ENCODE measurements around the gene TERT.
A peak's percentile ranks its signal among the peaks of the same experiment; 100 is the strongest.

Gene TERT

DNA sequence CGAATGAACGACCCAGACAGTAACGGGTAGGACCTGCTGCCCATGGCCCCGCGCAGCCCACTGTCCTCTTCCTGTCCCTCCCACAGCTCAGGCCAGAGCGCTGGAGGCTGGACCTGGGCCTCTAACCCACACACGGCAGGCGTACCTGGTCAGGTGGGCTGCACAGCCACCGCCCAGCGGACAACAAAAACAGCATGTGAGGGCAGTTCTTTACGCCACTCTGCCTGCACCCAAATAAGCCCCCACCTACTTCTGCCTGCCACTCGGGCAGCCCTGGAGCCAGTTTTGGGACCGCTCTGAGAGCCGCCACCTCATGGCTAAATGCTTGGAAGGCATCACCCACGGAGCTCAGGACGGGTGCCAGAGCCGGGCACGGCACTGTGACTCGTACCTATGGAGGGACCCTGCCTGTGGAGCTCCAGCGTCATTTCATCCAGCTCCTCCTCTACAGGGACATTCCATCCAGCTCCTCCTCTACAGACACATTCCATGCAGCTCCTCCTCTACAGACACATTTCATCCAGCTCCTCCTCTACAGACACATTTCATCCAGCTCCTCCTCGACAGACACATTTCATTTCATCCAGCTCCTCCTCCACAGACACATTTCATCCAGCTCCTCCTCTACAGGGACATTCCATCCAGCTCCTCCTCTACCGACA lies 31.1 kb upstream of the TERT start:
- no peaks in the 10 kb centered on the region for H3K4me1 Mint-ChIP-seq
- H3K27me3 Mint-ChIP-seq, result no peaks in the 10 kb centered on the region
- H3K36me3 Mint-ChIP-seq (ENCODE audit: low read depth), result peaks cover 19% of the 10 kb centered on the region
- no peaks in the 10 kb centered on the region for H3K9me3 Mint-ChIP-seq
- no peak overlapping the region for H3K27ac Mint-ChIP-seq
- no peak overlapping the region for H3K4me3 Mint-ChIP-seq
- ATAC-seq, result no peak
- no peak for DNase-seq

GRCh38 chr5:1325191-1325741 lies 30.4 kb upstream of the TERT start:
- Mint-ChIP-seq H3K9me3 (no peaks in the 10 kb centered on the region), H3K27me3 (no peaks in the 10 kb centered on the region), H3K27ac (no peak overlapping the region), H3K4me1 (no peaks in the 10 kb centered on the region), H3K4me3 (no peak overlapping the region), H3K36me3 (ENCODE audit: low read depth) (peaks cover 18% of the 10 kb centered on the region)
- no peak for DNase-seq
- ATAC-seq, result peak; percentile 24

DNA sequence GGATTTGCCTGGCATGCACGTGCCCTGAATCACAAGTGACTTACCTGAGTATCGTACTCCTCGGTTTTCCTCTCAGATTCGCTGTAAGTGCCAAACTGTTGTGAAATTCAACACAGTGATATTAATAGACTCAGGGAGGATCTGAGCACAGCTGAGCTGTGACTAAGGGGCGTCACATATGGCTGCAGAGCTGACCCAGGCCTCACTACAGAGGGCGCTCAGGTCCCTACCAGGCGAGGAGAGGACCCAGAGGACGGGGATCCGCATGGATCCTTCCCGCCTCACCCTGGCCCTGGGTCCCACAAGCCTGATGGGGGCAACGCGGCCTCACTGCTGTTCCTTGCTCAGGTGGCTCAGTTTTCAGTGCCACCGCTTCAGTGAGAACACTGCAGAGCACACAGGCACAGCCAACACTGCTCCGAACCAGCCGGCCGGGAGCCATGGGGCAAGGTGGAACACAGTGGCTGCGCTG lies 29.9 kb upstream of the TERT start:
- ATAC-seq (no peak), DNase-seq (no peak)
- Mint-ChIP-seq H3K4me1 (no peaks in the 10 kb centered on the region), H3K4me3 (no peak overlapping the region), H3K27me3 (no peaks in the 10 kb centered on the region), H3K36me3 (ENCODE audit: low read depth) (peaks cover 21% of the 10 kb centered on the region), H3K9me3 (no peaks in the 10 kb centered on the region), H3K27ac (no peak overlapping the region)

GRCh38 chr5:1324301-1324700 lies 29.4 kb upstream of the TERT start:
- ATAC-seq (no peak), DNase-seq (no peak)
- Mint-ChIP-seq H3K27me3 (no peaks in the 10 kb centered on the region), H3K27ac (no peak overlapping the region), H3K4me3 (no peak overlapping the region), H3K4me1 (no peaks in the 10 kb centered on the region), H3K9me3 (no peaks in the 10 kb centered on the region), H3K36me3 (ENCODE audit: low read depth) (peaks cover 21% of the 10 kb centered on the region)

- DNase-seq (no peak), ATAC-seq (no peak)
- H3K9me3 Mint-ChIP-seq, result no peaks in the 10 kb centered on the region
- H3K27me3 Mint-ChIP-seq, result no peaks in the 10 kb centered on the region
- H3K4me1 Mint-ChIP-seq, result no peaks in the 10 kb centered on the region
- peaks cover 21% of the 10 kb centered on the region for H3K36me3 Mint-ChIP-seq (ENCODE audit: low read depth)
- no peak overlapping the region for H3K4me3 Mint-ChIP-seq
- H3K27ac Mint-ChIP-seq, result no peak overlapping the region
Measured at GRCh38 chr5:1323803-1324173, 28.9 kb upstream of the TERT start.

- Mint-ChIP-seq H3K36me3 (ENCODE audit: low read depth) (peaks cover 26% of the 10 kb centered on the region), H3K4me3 (no peak overlapping the region), H3K4me1 (no peaks in the 10 kb centered on the region), H3K27ac (no peak overlapping the region), H3K27me3 (no peaks in the 10 kb centered on the region), H3K9me3 (no peaks in the 10 kb centered on the region)
- ATAC-seq (no peak), DNase-seq (no peak)
Measured at GRCh38 chr5:1322955-1323802, 28.3 kb upstream of the TERT start.

- no peak overlapping the region for H3K27ac Mint-ChIP-seq
- no peaks in the 10 kb centered on the region for H3K27me3 Mint-ChIP-seq
- ATAC-seq (no peak), DNase-seq (no peak)
- no peaks in the 10 kb centered on the region for H3K9me3 Mint-ChIP-seq
- H3K36me3 Mint-ChIP-seq (ENCODE audit: low read depth), result peaks cover 34% of the 10 kb centered on the region
- H3K4me3 Mint-ChIP-seq, result no peak overlapping the region
- H3K4me1 Mint-ChIP-seq, result peaks cover 3% of the 10 kb centered on the region
Measured at GRCh38 chr5:1322036-1322900, 27.4 kb upstream of the TERT start.

- Mint-ChIP-seq H3K9me3 (no peaks in the 10 kb centered on the region), H3K4me1 (peaks cover 9% of the 10 kb centered on the region), H3K4me3 (no peak overlapping the region), H3K27ac (no peak overlapping the region), H3K36me3 (ENCODE audit: low read depth) (peaks cover 38% of the 10 kb centered on the region), H3K27me3 (no peaks in the 10 kb centered on the region)
- ATAC-seq (no peak), DNase-seq (no peak)
Measured at GRCh38 chr5:1321576-1321975, 26.7 kb upstream of the TERT start.

DNA sequence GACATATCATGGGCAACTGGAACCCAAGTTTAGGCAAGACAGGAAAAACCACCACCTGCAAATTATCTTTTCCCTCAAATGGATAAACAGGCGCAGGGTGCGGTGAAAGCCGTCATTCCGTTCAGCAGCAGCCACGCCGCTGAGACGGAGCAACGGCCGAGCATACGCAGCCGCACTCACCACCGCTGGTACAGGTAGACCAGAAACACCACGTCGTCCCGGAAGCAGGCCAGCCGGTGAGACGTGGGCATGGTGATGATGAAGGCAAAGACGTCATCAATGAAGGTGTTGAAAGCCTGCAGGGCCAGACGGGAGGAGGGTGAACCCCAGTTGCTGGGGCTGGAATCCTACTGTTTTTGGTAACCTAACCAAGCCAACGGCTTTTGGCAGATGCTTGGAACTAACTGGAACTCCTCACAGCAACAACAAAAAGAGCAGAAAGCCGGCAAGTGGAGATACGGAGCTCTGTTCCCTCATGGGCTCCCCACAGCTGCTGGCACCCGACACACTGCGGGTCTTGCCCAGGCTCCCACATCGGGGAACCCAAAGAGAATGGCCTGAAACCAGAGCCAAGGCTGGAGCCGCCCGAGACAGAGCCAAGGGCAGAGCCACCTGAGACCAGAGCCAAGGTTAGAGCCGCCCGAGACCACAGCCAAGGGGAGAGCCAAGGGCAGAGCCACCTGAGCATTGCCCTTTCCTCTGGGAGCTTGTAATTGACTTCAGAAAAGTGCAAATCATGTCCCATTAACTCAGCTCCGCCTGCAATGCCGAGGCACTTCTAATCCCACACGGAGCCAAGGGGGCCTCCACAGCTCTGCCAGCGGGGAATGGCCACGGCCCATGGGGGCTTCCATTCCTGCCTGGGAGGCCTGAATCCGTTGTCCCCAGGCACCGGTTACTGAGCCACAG lies 25.8 kb upstream of the TERT start:
- Mint-ChIP-seq H3K4me1 (peaks cover 17% of the 10 kb centered on the region), H3K36me3 (ENCODE audit: low read depth) (peaks cover 31% of the 10 kb centered on the region), H3K4me3 (no peak overlapping the region), H3K27me3 (no peaks in the 10 kb centered on the region), H3K27ac (no peak overlapping the region), H3K9me3 (no peaks in the 10 kb centered on the region)
- DNase-seq, result no peak
- no peak for ATAC-seq

- H3K27me3 Mint-ChIP-seq, result no peaks in the 10 kb centered on the region
- peaks cover 28% of the 10 kb centered on the region for H3K36me3 Mint-ChIP-seq (ENCODE audit: low read depth)
- peaks cover 28% of the 10 kb centered on the region for H3K4me1 Mint-ChIP-seq
- ATAC-seq (no peak), DNase-seq (no peak)
- no peaks in the 10 kb centered on the region for H3K9me3 Mint-ChIP-seq
- no peak overlapping the region for H3K27ac Mint-ChIP-seq
- H3K4me3 Mint-ChIP-seq, result no peak overlapping the region
Measured at GRCh38 chr5:1319436-1320256, 24.8 kb upstream of the TERT start.

DNA sequence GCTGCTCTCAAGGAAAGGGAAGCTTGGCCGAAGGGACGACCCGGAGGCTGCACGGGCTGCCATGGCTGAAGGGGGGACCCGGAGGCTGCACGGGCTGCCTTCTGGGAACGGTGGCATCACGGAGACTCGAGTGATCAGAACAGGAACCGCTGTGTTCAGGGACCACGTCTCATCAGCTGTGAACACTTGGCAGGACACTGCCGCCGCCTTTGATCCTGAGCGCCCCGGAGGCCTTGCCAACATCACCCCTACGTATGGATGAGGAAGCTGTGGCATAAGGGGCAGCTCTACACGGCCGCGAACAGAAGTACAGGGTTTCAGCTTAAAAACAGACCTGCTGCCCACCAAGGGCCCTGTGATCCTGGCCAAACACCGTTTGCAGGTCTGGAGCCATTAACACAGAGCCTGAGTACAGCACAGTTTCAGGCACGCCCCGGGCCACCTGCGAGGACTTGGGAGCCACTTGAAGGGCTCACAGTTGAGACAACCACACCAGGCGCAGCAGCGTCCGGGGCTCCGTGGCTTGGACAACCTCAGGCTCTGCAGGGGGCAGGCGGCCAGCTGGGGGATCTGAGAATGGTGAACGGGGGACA lies 23.9 kb upstream of the TERT start:
- ATAC-seq, result no peak
- H3K36me3 Mint-ChIP-seq (ENCODE audit: low read depth), result peaks cover 28% of the 10 kb centered on the region

GRCh38 chr5:1317921-1318565 lies 23.2 kb upstream of the TERT start:
- ATAC-seq, result no peak
- no peak for DNase-seq
- peaks cover 28% of the 10 kb centered on the region for H3K36me3 Mint-ChIP-seq (ENCODE audit: low read depth)
- no peak overlapping the region for H3K4me3 Mint-ChIP-seq
- H3K9me3 Mint-ChIP-seq, result no peaks in the 10 kb centered on the region
- H3K27ac Mint-ChIP-seq, result no peak overlapping the region
- H3K4me1 Mint-ChIP-seq, result peaks cover 44% of the 10 kb centered on the region
- H3K27me3 Mint-ChIP-seq, result no peaks in the 10 kb centered on the region

More for the DNA sequence above, 23.9 kb upstream of the TERT start:
- Mint-ChIP-seq H3K27me3 (no peaks in the 10 kb centered on the region), H3K27ac (no peak overlapping the region), H3K9me3 (no peaks in the 10 kb centered on the region), H3K4me1 (peaks cover 37% of the 10 kb centered on the region), H3K4me3 (no peak overlapping the region)
- no peak for DNase-seq

All from activated naive CD8-positive, alpha-beta T cell treated with anti-CD3 and anti-CD28 coated beads, Interleukin-2, amount 50 U/mL, for 24 hours (primary cell).